ENCODE data around the gene ADO. TPM values are rescaled to one million over a fixed set of nuclear protein-coding genes. Genes with fewer than 3 reads are reported as not detected.

The ADO gene
- total and polyA plus RNA-seq, 2 experiments from 2014 or later: 12.6 to 48.3 TPM

DNA sequence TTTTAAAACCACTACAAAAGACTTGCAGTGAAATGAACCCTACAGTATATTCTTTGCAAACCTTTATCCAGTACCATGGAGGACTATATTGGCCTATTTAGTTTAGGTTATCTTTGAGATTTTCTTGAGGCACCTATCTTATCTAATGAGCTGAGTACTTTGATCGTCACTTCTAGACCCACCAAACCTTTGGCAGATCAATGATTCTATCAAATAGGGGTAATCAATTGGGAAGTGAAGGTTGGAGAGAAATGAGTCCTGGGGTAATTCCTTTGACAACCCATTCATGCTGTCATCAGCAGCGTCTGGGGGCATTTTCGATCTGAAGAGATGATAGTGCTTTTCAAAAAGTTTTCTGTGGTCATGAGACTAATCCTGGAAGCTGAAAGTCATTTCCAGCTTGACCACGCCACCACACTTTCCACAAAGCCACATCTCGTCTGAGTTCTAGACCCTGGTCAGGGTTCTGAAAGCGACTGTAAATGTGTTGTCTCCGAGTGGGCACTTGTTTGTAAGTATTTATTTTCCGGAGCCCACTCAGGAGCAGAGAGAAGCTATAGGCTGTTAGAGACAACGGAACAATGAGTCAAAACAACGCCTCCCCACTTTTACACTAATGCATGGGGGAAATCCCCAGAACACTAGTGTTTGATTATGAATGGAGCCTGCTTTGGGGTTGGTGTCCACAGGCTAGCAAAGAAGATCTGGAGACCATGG, 6.8 kb downstream of the ADO start (continued):
- no peak for TF ChIP-seq REST (IDR thresholded peaks at IDR 0.05; ENCODE audit: unreplicated experiment)
- TF ChIP-seq EZH2phosphoT487 (IDR thresholded peaks at IDR 0.05; ENCODE audit: unreplicated experiment): no peak
- TF ChIP-seq, protein P1, sequence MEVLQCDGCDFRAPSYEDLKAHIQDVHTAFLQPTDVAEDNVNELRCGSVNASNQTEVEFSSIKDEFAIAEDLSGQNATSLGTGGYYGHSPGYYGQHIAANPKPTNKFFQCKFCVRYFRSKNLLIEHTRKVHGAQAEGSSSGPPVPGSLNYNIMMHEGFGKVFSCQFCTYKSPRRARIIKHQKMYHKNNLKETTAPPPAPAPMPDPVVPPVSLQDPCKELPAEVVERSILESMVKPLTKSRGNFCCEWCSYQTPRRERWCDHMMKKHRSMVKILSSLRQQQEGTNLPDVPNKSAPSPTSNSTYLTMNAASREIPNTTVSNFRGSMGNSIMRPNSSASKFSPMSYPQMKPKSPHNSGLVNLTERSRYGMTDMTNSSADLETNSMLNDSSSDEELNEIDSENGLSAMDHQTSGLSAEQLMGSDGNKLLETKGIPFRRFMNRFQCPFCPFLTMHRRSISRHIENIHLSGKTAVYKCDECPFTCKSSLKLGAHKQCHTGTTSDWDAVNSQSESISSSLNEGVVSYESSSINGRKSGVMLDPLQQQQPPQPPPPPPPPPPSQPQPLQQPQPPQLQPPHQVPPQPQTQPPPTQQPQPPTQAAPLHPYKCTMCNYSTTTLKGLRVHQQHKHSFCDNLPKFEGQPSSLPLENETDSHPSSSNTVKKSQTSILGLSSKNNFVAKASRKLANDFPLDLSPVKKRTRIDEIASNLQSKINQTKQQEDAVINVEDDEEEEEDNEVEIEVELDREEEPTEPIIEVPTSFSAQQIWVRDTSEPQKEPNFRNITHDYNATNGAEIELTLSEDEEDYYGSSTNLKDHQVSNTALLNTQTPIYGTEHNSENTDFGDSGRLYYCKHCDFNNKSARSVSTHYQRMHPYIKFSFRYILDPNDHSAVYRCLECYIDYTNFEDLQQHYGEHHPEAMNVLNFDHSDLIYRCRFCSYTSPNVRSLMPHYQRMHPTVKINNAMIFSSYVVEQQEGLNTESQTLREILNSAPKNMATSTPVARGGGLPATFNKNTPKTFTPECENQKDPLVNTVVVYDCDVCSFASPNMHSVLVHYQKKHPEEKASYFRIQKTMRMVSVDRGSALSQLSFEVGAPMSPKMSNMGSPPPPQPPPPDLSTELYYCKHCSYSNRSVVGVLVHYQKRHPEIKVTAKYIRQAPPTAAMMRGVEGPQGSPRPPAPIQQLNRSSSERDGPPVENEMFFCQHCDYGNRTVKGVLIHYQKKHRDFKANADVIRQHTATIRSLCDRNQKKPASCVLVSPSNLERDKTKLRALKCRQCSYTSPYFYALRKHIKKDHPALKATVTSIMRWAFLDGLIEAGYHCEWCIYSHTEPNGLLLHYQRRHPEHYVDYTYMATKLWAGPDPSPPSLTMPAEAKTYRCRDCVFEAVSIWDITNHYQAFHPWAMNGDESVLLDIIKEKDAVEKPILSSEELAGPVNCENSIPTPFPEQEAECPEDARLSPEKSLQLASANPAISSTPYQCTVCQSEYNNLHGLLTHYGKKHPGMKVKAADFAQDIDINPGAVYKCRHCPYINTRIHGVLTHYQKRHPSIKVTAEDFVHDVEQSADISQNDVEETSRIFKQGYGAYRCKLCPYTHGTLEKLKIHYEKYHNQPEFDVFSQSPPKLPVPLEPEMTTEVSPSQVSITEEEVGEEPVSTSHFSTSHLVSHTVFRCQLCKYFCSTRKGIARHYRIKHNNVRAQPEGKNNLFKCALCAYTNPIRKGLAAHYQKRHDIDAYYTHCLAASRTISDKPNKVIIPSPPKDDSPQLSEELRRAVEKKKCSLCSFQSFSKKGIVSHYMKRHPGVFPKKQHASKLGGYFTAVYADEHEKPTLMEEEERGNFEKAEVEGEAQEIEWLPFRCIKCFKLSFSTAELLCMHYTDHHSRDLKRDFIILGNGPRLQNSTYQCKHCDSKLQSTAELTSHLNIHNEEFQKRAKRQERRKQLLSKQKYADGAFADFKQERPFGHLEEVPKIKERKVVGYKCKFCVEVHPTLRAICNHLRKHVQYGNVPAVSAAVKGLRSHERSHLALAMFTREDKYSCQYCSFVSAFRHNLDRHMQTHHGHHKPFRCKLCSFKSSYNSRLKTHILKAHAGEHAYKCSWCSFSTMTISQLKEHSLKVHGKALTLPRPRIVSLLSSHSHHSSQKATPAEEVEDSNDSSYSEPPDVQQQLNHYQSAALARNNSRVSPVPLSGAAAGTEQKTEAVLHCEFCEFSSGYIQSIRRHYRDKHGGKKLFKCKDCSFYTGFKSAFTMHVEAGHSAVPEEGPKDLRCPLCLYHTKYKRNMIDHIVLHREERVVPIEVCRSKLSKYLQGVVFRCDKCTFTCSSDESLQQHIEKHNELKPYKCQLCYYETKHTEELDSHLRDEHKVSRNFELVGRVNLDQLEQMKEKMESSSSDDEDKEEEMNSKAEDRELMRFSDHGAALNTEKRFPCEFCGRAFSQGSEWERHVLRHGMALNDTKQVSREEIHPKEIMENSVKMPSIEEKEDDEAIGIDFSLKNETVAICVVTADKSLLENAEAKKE (CRISPR knock-in tag; IDR thresholded peaks at IDR 0.05): no peak

Data from GM23338 (cell line).